NCI-H1436 treated with DMSO at 0.1 percent for 48 hours (cell line): ENCODE results near the gene LMO1.

Source experiments
- DNase-seq: peaks from one replicate; lab custom pipeline; 2025; lab: John Stamatoyannopoulos, UW

Gene LMO1

DNA sequence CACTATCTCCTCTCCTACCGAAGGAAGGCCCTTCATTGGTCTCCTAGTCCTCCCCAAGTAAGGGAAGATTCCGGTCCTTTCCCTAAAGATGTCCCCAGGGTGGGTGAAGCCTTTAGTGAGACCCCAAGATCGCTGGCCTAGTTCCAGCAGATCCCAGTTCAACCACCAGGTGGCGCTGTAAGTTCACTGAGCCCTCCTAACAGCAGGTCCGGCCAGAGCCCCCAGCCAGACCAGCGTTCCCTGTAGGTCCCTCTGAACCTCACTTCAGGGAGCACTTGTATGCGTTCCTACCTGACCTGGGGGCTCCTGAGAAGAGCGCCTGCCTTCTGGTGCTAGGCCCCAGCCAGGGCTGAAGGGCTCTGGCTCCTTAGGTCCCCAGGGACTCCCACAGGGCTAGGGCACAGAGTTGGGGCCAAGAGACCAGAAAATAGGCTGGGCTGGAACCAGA, 38.1 kb downstream of the LMO1 start:
- DNase-seq, result no peak

DNA sequence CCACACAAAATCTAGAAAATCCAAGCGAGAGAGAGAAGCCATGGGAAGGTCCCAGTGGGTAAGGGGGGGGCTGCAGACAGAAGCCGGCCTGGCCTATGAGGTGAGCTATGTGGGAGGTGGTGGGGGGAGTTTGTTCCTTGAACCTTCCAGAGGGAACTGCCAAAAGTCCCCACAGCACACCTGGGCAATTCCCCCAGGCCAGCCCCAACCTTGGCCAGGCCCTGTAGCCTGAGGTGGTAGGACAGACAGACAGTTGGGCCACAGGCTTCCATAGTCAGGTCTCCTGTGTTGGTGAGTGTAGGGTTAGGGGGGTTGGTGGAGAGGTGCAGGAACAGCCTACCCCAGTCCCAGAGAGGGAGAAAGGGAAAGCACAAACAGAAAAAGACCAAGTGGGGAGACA, 39.0 kb downstream of the LMO1 start:
- DNase-seq, result no peak

DNA sequence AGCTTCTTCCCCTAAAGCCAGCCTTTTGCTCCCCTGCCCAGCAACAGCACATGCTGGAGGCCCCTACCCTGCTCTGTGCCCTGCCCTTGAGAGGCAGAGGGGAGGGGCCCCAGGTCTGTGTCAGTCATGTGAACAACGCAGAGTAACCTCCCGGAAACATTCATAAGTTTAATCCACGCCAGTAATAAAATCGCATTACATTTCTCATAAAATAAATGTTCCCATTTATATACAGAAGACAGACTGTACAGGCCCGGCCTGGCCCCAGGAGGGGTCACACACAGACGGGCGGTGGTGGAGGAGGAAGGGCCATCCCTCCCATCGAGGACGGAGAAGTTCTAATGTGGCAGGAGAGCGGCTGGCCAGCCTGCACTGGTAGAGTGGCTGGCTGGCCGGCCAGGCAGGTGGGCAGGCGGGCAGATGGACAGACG, 39.5 kb downstream of the LMO1 start:
- no peak for DNase-seq

DNA sequence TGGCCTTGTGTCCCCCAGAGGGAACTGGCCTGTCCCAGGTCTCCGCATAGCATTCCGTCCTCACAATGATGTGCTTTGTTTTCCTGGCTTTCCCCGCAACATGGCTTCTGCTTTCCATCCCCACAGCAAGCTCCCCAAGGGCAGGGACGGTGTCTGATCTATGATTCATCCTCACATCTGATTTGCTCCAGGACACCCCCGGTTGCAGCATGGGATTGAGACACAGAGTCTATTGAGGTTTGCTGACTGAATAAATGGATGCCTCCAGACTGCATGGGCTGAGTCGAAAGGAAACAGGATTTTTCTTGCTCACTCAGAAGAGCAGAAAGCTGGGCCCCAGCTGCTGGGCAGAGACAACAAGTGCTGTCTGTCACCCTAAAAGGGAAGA, 40.2 kb downstream of the LMO1 start:
- DNase-seq, result no peak

DNA sequence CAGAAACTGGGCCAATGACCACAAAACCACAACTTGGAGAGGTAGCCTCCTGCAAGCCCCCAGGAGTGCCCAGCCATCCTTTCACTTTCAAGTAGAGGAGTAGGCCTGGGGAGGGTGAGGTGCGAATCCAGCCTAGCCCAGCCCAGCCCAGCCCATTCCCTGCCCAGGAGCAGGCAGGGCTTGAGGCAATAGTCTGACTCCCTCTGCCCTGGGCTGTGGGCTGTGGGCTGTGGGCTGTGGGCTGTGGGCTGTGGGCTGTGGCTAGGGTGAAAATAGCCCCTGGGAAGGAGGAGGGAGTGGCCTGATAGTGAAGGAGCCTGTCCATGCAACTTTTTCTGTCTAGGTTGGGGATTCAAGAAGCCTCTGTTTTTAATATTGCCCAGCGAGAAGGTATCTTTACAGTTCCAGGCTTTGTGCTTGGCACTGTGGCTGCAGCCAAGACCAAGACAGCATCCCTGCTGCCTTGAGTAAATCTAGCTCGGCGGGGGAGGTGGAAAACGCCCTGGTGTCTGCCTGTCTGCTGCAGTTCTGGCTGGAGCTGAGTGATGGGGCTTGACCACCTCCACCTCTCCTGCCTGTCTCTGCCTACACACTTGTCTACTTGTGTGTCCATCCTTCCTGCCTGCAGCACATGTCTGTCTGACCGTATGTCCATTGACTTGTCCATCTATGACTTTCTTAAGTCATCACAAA, 40.7 kb downstream of the LMO1 start:
- no peak for DNase-seq

DNA sequence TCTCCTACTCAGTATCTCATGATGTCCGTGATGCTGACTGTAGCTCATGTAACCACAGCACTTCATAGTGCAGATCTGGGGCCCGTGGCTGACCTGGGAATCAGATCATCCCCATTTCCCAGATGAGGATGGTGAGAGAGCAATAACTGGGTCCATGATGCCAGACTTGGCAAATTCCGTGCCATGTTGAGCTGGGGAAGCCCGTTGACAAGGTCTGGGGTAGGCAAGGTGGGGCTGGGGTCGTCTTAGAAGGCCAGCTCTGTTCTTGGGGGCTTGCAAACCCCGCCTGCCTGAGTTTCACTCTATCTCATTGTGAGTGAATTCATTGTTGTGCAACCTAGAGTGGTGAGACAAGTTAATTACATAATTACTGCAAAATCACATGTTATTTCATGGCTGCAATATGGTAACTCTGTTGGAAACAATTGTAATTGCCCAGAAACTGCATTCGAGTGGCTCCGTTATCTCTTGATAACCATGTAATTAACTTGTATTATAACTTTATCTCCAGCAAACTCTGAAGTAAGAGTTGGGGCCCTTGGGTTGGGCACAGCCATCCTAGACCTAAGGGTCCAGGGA, 41.7 kb downstream of the LMO1 start:
- DNase-seq, result no peak

DNA sequence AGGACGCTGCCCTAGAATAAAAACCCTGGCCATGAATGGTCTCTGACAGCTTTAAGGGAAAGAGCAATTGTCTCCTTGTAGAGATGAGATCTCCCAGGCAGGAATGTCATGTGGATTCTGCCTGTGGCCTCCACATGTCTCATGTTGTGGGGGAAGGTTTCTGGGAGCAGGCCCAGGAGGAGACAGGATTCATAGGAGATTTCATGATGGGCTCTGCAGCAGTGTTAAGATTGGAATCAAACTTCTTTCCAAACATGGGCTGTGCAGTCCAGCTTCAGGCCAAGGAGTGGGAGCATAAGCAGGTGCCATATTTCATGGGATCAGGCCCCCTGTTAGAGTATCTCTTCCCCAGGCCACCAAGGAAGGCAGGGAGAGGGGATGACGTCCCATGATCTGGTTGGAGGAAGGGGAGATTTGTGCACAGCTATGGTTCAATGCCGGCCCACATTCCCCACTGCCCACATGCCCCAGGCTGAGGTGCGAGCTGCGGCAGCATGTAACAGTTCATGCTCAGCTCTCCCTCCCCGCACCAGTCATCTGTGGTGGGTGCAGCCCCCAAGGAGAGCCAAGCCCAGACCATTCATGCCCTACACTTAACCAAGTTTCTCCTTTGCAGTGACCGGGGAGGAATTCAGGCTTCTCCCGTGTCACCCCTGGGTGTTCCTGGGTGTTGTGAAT, 42.5 kb downstream of the LMO1 start:
- no peak for DNase-seq

DNA sequence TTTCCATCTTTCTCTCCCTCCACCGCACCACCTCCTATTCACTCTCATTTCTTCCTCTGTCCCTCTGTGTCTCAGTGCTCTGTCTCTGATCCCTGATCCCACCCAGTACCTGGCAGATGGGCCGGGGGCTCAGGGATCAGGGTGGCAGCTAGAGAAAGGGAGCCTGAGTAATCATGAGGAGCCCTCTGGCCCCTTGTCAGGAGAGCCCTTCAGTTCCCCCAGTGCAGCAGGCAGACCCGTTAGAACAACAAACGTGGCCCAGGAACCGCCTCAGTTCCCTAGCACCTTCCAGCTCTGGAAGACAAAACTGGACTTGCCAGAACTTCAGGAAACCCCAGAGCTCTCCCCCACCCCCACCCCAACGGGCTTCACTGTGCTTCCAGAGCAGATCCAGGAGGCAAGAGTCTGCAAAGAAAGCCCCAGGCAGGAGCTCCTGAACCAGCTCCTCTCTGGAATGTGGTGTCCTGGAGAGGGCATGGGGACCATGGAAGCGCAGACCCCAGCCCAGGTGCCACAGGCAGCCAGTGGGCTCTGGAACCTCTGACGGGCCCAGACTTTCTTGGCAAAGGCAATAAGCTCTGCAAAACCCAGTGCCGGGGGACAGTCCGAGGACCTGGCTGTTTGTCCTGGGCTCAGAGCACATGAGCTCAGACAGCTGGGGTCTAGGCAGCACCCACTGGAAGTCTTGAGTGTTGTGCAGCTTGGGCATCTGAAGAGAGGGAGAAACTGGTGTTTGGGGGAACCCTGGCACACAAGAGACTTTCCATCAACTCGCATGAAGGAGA, 43.2 kb downstream of the LMO1 start:
- no peak for DNase-seq

DNA sequence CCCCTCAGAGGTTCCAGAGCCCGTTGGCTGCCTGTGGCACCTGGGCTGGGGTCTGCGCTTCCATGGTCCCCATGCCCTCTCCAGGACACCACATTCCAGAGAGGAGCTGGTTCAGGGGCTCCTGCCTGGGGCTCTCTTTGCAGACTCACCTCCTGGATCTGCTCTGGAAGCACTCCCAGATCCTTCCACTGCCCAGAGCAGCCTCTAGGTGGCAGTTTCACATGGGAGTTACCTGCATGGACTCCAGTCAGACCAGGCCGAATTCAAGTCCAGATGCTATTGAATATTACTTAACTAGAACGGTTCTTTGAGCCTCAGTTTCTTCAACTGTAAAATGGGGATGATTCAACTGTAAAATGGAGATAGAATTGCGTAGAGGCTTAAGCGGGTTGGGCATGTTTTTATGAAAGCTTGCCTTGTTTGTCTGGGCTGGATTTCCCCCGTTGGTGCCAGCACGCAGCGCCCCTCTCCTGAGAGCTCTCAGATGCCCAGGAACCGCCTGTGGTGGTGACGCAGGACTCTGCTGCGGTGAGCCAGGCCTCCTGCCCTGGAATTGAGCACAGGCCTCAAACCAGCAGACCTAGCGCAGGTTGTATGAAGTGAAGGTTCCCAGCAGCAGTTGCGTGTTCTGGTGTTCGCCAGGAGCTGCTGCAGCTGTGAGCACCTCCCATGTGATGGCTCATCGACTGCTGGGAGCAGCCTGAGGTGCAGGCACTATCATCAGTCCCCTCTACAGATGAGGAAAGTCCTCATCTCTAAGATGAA, 44.2 kb downstream of the LMO1 start:
- DNase-seq, result no peak

DNA sequence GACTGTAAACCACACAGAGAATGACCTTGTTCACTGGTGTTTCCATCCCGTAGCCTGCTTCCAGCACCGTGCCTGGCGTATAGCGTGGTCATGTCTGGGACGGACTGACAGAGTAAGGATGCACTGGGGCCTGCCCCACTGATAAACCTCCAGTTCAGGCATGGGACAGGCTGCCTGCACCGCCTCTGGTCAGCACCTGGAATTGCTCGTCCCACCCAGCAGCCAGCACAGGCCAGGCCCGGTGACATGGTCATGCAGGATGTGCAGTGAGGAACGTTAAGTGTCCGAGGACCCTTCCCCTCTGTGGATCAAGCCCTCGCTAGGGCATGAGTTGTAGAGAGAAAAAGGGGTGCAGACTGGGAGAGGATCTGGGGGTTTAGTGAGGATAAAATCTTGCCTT, 44.8 kb downstream of the LMO1 start:
- DNase-seq, result no peak

DNA sequence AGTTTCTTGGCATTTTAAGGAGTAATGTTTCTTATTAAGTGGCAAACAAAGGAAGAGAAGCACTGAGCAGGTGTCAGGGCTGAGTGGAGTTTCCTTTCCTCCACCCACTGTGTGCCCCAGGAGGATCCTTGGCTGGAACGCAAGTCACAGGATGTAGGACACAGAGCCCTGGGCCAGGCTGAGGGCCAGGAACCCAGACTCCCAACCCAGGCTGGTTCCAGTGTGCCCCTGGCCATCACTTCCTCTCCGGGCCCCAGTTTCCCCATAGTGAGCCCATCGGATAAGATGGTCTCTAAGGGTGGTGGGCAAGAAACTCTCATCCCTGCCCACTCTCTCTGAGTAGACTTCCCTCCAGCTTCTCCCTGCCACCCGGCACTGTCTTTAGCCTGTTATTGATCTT, 45.3 kb downstream of the LMO1 start:
- no peak for DNase-seq

DNA sequence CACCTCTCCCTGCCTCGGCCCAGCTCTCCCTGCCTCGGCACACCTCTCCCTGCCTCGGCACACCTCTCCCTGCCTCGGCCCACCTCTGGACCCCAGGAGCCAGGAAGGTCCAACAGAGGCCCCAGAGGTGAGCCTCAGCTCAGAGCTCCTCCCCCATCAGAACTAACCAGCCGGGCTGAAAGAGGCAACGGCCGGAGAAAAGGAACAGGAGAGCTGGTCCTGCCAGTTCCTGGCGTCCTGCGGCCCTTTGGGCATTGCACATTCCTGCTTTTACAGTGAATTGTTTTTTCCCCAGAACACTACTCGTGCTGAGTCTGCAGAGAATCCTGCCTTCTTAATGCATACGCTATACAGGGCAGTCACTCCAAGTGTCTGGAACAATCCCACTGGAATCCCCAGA, 45.8 kb downstream of the LMO1 start:
- no peak for DNase-seq

DNA sequence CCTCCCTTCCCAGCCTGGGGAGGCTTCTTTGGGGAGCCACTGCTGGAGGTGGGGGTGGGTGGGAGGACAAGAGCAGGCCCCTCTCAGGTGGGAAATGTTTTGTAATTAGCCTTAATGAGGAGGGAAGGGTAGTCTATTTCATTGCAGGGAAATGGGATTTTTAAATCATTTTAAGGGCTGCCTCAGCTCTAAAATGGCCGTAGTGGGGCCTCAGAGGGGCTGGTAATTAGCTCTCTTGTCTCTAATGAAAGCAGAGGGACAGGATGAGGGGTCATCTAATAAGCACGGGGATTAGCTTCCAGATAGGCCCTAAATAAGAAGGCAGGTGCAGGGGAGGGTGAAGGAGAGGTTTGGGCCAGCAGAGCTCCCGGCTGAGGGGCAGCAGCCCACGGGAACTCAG, 46.5 kb downstream of the LMO1 start:
- no peak for DNase-seq

DNA sequence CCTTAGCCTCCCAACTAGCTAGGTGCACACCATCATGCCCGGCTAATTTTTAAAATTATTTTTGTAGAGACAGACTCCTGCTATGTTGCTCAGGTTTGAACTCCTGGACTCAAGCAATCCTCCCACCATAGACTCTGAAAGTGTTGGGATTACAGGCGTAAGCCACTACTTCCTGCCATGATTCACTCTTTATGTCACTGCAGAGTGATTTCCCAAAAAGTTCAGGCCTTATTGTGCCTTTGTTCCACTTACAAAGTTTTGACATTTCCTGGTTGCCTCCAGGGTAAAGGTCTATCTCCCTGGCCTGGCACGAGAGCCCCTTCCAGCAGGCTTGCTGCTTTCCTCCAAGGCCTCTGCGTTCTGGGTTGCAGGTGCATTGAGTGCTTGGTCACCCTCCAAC, 50.3 kb downstream of the LMO1 start:
- no peak for DNase-seq

DNA sequence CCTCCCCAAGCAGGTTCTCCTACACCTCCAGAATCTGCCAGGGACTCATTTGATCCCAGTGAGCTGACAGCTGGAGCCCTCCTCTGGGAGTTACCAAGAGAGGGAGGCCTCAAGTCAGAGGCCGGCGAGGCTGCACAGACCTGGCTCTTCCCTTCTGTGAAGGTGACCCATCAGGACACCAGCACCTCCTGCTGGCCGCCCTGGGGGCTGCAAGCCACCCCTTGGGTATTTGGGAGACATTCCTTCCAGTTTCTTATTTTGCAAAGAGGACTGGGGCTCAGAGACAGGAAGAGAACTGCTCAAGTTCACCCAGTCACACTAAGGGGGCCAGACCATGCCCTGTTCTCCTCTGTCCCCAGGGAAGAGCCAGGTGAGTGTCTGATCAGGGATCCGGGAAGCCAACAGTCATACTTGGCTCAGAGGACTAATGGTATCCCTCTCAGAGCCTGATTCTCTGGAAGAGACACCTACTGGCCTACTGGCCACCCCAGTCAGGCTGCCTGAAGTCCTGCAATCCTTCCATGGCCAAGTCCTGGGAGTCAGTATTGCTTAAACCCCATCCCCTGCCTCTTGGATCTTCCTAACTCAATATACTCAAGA, 54.4 kb downstream of the LMO1 start:
- no peak for DNase-seq

DNA sequence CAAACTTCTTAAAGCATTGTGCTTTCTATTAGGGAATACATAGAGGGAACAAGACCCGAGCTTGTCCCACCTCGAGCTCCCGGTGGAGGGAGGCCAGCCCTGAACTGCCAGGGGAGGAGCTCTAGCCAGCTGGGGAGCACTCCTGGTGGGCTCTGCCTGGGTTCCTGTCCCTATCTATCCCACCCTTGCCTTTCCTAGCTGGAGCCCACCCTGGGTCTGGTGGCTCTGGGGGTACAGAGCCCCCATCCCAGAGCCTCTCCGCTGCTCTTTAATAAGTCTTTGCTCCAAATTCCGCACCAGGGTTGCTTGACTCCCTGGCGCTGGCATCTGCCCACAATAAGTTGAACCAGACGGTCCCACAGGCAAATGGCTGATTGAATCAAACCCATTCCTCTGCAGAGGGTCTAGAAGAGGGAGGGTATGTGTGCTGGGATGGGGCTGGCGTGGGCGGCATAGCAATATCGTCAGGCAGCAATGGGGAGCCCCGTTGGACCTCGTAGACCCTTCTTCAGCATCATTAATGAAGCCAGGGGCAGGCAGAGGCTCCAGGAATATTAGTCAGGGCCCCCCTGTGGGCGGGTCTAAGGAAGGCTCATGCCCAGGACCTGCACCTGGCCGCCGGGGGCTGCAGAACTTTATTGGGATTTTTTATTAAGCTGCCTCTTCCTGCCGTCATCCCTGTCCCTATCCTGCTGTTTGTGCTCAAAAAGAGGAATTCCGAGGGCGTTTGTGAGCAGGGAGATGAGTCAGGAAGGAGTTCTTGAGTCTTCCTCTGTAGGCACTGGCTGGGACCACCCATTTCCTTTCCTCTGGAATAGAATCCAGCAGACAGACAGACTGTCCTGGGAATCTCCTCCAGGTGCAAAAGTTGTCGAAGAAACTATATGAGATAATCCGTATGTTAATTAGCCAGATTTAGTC, 56.3 kb downstream of the LMO1 start:
- DNase-seq, result no peak

DNA sequence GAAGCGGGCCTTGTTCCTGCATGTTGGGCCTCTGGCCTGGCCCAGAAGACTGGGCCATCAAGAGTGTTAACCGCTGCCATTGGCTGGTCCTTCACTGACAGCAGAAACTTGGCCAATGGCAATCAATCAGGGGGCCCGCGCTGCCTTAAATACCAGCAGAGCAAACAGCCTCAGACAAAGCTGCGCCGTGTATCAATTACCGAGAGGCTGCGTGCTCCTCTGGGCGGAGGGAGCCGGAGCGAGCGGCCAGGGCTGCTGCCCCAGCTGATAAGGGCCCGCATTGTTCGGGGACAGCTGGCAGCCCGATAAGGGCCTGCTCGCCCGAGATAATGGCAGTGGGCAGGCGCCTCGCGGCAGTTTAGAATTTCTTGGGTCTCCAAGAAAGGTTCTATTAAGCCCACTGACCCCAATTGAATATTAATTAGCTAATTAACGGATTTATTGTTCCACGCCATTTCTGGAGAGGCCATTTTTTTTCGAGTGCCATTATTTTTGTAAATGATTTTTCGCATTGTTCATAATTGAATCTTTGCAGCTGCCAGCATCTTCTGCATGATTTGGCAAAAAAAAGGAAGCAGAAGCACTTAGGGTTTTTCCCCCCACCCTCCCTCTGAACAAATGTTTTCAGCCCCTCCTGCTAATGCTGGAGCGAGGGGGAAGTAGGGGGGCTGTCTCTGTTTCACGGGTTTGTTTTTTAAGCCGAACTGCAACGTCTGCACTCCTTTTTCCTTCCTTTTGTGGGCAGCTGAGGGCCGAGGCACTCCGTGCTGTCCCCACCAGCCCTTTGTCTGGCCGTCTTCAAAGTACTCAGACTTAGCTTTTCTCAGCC, 57.2 kb downstream of the LMO1 start:
- peak; percentile 82 for DNase-seq

DNA sequence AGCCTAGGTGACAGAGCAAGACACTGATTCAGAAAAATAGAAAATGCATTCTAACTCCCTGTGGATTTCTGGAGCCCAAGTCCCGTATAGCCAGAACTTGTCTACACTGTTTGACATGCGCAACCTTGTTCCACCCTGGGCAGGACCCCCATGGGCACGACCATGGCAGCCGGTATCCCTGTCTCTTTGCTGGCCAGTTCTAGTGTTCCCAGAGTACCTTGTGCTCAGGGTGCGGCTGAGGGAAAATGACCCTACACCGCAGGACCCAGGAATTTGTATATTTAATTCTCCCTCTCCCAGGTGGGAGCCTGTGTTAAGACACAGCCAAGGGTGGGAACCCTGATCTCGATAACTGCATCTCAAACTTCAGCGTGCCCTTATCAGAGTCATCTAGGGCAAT, 58.1 kb downstream of the LMO1 start:
- DNase-seq, result no peak

DNA sequence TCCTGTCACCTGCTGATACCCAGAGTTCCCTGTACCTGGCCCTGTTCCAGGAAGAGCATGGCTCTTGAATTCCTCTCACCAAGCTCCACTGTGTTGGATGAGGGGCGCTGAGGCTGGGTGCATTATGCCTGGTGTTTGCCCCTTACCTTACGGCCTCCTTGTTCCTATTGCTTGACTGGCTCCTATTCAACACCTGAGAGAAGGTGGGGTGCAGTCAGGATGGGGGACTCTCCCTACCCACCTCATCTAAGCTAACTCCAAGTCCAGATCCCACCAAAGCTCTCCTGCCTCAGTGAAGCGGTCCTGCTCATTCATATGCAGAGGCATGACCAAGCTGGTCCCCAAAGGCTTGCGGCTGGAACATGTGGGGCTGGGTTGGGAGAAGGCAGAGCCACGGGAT, 59.1 kb downstream of the LMO1 start:
- DNase-seq, result no peak

DNA sequence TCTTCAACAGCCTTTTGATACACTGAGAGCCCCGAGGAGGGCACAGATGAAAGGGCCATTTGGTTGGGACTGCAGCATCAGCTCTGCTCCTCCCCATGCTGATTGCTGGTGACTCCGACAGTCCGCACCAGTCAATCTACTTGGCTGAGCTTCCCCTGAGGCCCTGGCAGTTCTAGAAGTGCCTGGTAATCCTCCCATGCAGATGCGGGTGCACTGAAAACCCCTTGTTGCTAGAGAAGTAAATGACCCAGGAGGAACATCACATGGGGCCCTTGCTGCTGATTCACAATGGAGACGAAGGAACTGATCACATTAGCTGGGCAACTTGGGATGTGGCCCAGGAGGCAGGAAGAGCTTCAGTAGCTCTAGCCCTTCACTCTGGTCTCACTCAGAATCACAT, 59.7 kb downstream of the LMO1 start:
- DNase-seq, result no peak
